HTR-8/SVneo (cell line): ENCODE measurements around the gene MUS81.
"Not testable (repeated sequence)": the region's sequence is repeated elsewhere in the genome, so short reads cannot be mapped to it uniquely, and the experiment has no call there.

Experiments used
- DNase-seq: peaks from one replicate; pipeline ENCODE4 v3.0.0; 2011; ENCODE audit warnings: low spot score, mixed read lengths; ENCODE audit not compliant: insufficient read length
- FAIRE-seq: peaks from 2 replicates; lab custom pipeline; 2011; peaks lifted over from hg19 to GRCh38; lab: Jason Lieb, UNC

The MUS81 gene, protein sequence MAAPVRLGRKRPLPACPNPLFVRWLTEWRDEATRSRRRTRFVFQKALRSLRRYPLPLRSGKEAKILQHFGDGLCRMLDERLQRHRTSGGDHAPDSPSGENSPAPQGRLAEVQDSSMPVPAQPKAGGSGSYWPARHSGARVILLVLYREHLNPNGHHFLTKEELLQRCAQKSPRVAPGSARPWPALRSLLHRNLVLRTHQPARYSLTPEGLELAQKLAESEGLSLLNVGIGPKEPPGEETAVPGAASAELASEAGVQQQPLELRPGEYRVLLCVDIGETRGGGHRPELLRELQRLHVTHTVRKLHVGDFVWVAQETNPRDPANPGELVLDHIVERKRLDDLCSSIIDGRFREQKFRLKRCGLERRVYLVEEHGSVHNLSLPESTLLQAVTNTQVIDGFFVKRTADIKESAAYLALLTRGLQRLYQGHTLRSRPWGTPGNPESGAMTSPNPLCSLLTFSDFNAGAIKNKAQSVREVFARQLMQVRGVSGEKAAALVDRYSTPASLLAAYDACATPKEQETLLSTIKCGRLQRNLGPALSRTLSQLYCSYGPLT

DNA sequence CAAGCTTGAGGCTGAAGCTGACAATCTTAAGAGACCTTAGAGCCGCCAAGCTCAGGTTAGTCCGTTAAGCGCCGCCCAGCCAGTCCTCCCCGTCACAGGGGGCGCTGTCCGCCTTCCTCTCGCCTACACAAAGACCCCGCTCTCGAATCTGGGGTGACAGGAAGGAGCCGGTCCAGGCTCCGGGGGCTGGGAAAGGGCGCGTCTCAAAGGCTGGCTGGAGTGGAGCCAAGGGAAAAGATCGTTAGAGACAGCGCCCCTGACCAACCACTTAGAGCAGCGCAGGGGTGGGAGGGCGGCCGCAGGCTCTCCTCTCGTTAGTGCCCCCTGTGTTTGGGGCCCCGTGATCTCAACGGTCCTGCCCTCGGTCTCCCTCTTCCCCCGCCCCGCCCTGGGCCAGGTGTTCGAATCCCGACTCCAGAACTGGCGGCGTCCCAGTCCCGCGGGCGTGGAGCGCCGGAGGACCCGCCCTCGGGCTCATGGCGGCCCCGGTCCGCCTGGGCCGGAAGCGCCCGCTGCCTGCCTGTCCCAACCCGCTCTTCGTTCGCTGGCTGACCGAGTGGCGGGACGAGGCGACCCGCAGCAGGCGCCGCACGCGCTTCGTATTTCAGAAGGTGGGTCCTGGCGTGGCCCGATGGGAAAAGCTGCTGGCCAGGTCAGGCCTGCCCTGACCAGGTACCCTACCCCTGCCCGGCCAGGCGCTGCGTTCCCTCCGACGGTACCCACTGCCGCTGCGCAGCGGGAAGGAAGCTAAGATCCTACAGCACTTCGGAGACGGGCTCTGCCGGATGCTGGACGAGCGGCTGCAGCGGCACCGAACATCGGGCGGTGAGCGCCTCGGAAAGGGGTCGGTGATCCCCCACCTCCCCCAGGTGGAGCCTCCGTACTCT, at the start of gene MUS81:
MUS81 (plus strand) TSS at position 156 of the 887 bp plus-strand sequence; CDS start at position 477, 321 bp downstream.
- peak; percentile 65 for FAIRE-seq

DNA sequence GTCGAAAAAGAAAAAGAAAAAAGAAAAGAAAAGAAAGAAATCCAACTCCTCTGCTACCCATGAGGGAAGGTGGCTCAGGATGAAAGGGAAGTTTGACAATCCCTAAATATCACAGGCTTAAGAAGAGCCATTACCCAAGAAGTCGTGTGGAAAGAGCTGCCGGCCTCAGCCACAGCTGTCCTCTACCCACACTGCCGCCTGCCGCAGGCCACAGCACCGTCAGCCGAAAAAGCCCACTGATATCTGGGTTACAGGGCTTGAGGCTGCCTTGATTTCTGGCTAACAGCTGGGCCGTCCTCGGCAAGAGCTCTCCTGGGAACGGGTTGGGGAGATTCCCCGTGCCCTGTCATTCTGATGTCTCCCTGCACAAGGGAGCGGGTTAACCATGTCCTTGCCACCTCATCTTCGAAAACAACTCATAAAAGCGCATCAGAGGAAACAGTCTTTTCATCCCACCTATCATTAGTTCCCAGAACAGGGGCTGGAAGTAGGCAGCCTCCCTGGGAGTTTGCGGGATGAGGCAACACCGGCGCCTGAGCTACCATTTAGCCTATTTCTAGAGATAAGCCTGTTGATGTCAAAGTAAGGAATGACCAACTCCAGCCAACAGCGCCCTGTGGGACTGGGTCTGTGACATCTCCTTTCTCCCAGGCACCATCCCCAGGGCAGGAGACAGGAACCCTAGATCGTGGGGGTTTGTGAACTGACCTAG, 48.3 kb upstream of the MUS81 start:
- peak; percentile 4 for FAIRE-seq

More for the DNA sequence above, at the start of gene MUS81:
- DNase-seq, result peak; percentile 98

DNA sequence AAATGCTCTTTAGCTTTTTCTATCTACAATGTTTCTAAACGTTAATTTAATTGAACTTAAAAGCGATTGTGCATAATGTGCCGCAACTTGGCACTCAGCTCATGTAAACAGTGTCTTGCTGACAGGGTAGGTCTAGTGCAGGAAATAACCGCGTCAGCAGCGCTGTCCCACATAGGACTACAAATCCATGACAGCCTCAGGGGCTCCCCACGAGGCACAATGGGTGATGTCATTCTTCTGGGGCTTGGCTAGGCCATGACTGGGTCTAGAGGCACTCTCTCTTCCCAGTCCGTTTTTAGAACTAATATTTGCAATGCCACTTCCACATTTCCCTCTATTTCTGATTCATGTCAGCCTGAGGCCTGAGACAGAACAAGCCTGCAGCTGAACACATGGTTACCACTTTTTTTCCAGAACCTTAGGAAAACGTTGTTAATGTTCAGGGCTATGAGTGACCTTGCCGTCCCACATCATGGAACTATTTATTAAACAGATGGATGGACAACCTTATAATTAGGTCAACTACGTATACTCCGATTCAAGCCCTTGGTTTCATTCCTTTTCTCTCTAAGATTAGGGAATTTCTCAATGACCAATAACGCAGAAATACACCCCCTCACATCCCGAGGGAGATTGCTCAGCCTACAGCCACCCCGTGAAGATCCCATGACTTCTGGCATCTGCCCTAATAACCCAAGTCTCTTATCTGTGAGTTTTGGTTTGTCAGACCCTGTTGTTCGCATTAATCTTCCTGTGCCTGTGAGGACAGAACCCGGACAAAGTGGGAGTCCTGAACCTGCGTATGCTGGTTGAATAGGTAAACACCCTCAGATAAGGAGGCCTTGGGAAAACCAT, 45.9 kb upstream of the MUS81 start:
- no peak for DNase-seq
- FAIRE-seq, result no peak

More for the DNA sequence above, 48.3 kb upstream of the MUS81 start:
- no peak for DNase-seq

DNA sequence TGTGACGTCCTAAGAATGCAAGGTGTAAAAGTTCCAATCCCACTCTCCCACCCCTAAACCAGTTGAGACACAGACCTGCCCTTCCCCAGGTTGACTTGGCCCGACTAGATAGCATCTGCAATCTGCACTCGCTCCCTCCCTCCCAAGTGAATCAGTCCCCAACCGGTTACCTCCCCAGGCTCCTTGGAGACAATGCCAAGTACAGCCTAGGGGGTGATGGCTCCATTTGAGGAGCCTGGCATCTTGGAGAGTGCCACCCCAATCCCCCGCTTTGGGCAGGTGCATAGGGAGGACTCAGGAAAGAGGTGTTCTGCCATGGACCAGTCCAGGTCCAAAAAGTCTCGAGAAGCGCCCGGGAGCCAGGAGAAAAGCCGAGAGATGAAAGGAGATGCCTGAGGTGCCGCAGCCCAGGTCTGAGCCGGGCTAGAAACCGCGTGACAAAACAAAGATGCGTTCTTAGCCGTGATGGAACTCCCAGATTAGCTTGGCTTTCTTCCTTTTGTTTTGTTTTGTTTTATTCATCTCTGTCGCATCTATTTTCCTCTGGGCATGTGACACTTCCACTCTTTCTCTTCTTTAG, 45.2 kb upstream of the MUS81 start:
- no peak for DNase-seq
- no peak for FAIRE-seq

DNA sequence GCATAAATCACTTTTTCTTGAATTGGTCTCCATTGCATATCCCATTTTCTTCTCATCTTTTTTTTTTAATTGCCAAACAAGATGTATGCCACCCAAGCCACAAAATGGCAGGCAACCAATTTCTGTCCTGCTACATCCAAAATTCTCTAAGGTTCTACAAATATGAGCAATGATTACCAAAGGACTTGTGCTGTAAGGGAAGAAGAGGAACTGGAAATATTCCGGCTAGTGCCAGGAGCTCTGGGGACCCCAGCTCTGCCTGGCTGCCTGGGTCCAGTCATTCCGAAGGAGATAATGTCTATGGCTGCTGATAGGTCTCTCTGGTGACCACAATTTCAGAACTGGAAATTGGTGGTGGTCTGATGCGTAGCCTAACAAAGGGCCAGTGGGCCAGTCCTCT, 43.5 kb upstream of the MUS81 start:
- FAIRE-seq, result no peak
- DNase-seq, result no peak

DNA sequence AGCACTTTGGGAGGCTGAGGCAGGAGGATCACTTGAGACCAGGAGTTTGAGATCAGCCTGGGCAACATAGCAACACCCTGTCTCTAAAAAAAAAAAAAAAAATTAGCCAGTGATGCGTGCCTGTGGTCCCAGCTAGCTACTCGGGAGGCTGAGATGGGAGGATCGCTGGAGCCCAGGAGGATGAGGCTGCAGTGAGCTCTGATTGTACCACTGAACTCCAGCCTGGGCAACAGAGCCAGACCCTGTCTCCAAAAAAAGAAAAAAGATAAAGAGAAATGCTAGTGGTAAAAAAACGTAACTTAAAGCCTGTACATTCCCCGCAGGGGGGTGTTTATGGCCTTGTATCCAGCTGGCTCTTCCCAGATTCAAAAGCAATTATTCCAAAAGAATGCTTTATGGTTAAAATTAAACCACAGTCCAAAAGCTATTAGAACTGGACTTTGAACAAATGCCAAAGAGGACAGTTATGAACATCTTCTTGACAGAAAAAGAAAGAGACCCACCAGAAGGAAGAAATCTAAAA, 42.9 kb upstream of the MUS81 start:
- FAIRE-seq (no peak), DNase-seq (no peak)

DNA sequence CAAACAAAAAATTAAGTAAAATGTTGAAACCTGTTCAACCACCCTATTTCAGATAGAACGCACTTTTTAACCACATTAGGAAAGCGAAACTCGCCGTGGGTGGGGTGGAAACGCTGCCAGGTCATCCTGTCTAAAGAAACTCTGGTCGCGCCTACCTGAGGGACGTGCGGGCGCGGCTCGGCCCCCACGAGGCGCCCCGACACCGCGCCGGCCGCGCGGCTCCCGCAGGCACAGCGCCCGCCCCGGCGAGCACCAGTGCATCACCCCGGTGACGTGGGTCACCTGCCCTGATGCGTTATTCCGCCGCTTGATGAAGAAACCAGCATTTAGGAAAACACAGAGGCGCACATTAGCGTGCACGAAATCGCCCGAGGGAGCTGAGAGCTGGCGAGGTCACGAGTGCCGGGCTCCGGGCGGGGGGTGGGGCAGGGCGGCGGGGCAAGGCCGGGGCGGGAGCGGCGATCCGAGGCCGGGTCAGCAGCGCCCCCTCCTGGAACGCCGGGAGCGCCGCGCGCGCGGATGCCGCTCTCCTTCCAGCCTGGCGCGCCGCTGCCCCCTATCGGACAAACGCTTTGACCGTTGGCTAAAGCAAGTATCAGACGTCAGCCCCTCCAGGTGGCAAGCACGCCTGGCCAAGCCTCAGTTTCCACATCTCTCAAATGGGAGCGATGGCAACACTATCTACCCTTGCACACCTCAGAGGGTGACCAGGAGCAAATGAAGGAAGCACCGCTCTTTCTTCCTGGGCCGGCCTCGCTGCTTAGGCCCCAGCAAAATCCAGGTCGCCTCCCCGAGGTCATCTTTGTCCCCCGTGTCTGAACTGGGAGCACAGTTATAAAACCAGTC, 42.2 kb upstream of the MUS81 start:
- DNase-seq (peak; percentile 98), FAIRE-seq (peak; percentile 95)

DNA sequence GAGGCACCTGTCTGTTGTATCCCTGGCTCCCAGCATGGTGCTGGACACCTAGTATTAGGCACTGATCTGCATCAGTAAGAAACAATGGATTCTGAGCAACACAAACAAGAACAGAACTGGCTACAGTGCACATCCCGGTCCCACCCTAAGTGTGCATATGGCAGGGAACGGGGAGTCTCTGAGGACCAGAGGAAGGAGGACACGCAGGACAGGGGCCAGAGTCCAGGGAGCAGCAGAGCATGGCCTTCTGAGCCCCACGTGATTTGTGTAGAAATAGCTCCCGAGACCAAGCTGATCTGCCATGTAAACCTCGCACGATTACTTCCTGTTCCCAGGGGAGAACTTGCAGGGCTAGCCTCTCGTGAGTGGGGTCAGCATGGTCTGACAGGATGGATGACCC, 39.1 kb upstream of the MUS81 start:
- no peak for DNase-seq

DNA sequence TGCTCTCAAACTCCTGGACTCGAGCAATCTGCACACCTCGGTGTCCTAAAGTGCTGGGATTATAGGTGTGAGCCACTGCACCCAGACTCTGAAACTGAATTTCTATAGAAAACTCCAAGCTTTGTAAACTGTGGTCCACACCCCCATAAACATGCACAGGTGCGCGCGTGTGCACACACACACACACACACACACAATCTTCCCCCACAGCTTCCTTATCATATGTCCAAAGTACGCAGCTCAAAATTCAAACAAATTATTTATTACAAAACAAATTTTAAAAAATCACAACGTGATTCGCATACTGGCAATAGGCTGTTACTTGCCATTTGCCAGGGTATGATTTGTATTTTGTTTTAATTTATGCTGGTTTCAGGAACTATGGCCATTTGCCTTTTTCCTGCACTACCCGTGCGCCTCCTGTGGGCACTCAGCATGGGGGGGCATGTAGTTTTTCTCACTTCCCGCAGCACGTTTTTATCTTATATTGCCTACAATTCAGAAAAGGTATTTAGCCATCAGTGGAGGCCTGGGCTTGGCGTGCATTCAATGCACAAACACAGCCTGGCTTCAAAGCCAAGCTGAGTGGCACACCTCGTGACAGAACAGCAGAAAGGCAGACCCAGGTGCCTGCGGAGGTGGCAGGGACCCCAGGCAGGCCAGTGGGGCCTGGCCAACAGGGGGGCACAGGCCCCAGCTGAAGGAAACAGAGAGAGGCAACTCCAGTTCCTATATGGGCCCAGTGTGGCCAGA, 37.3 kb upstream of the MUS81 start:
- DNase-seq (no peak), FAIRE-seq (no peak)

More for the DNA sequence above, 39.1 kb upstream of the MUS81 start:
- FAIRE-seq, result no peak

DNA sequence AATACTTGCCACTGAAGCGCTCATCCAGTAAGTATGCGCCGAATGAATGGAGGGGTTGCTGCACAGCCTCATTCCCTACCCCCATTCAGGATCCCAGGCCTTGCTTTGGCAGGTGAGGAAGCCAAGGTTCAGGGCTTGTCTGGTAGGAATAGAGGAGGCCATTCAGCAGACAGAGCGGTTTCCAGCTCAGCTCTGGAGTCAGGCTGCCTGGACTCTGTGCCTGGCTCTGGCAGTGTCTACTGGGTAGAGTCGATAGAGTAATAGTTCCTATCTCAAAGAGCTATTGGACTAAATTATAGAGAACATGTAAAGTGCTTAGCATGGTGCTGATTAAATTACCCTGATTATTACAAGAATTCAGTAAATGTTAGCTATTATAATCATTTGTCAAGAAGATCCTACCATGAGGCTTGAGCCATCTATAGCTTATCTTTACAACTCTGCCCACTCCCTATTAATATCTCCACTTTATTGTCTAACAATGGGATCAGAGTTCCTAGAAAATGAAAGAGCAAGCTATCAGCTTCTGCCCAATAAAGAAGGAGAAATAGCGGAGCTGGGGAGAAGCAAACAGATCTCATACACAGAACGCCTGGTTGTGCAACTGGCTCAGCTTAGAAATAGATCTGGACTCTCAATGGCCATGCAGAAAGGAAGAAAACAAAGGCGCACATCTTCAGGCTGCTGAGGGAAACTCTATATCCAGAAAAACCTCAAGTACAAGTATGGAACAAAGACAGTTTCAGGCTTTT, 33.1 kb upstream of the MUS81 start:
- DNase-seq, result no peak
- no peak for FAIRE-seq

DNA sequence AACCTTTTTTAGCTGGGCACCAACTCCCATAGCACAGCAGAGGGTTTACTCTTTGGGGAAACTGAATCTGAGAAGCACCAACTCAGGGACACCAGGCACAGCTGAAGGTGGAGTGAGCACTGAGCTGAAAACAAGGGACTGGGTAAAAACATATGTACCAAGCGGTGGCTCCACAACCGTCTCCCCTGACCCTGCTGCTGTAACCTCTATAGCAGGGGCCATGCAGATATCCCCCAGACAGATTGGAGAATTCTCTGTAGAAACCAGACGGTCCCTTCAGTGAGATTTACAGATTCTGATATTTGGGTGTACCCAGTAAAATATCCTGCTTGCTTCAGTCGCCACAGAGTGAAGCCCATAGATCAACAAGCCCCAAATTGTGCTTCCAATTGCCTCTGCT, 30.8 kb upstream of the MUS81 start:
- no peak for FAIRE-seq
- DNase-seq, result no peak

DNA sequence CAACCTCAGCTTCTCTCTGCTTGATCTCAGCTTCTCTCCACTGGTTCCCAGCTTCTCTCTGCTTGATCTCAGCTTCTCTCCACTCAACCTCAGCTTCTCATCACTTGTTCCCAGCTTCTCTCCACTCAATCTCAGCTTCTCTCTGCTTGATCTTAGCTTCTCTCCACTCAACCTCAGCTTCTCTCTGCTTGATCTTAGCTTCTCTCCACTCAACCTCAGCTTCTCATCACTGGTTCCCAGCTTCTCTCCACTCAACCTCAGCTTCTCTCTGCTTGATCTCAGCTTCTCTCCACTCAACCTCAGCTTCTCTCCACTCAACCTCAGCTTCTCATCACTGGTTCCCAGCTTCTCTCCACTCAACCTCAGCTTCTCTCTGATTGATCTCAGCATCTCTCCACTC, 28.0 kb upstream of the MUS81 start:
- not testable (repeated sequence) for FAIRE-seq, DNase-seq

DNA sequence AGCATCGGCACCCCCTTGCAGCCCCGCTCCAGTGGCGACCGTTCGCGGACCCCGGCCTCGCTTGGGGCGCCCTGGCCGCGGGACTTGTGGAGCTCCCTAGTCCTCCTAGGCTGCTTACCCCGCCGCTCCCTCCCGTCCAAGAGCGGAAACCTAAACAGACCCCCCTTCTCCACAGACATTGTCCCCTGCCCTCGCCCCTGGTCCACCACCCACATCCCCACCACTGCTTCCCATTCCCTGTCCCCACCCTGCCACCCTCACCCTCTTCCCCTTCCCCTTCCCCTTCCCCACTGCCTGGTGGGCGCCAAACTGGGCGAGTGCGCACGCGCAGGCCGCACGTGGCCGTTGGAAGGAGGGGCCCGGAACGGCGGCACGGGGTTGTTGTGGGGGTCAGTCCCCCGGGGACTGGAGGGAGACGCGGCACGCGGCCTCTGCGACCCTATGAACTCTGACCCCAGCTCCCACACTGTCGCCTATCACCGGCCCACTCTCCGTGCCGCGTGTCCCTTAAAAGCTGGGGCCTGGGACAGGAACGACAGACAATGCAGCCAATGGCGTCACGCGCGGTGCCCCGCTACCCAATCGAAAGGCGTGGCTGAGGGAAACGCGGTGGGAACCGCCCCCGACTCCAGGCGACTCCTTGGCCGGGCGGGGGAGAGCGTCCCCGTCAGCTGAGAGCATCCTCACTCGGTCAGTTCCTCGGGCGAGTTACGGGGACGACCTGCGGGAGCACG, 26.8 kb upstream of the MUS81 start, which contains the start of gene SNX32:
SNX32 (plus strand) TSS at position 667 of the 734 bp plus-strand sequence. CDS start 103 bp downstream, outside the sequence.
- FAIRE-seq, result no peak
- peak; percentile 96 for DNase-seq

DNA sequence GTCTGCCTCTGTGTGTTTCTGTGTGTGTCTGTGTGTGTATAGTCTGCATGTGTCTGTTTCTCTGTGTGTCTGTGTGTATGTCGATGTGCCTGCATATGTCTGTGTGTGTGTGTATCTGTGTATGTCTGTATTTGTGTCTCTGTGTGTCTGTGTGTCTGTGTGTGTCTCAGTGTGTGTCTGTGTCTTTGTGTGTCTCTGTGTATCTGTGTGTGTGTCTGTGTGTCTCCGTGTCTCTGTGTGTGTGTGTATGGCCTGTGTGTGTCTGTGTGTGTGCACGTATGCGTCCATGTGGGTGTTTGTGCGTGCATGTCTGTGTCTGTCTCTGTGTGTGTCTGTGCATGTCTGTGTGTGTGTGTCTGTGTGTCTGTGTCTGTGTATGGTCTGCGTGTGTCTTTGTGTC, 26.0 kb upstream of the MUS81 start:
- DNase-seq (no peak), FAIRE-seq (peak; percentile 100)

DNA sequence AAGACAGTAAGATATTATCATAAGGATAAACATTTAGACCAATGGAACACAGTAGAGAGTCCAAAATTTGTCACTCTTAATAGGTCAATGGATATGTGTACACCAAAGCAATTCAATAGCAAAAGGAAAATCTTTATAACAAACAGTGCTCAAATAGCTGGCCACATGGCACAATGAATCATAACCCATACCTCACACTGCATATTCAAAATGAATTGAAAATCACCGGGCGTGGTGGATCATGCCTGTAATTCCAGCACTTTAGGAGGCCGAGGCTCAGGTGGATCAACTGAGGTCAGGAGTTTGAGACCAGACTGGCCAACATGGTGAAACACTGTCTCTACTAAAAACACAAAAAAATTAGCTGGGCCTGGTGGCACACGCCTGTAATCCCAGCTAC, 18.1 kb upstream of the MUS81 start:
- DNase-seq, result no peak

DNA sequence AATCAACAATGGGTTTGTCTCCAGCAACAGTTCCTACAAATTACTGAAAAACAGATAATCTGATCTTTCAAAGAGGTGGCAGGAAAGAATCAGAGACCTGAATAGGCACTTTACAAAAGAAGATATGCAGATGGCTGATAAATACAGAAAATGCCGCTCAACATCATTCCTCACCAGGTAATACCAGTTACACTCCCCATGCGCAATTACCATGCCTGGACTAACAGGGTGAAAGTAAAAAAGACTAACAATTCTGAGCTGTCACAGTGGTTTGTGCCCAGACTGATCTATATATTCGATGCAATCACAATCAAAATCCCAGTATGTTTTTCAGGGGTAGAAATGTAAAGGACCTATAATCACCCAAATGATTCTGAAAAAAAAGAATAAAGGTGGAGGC, 16.4 kb upstream of the MUS81 start:
- no peak for DNase-seq
- no peak for FAIRE-seq

More for the DNA sequence above, 18.1 kb upstream of the MUS81 start:
- peak; percentile 4 for FAIRE-seq
